Stimulated activated CD4-positive, alpha-beta T cell treated with anti-CD3 and anti-CD28 coated beads, Interleukin-4, amount 100 ng/mL, for 48 hours (primary cell): ENCODE data around the gene CXADR.
"Not testable (repeated sequence)": the region's sequence is repeated elsewhere in the genome, so short reads cannot be mapped to it uniquely, and the experiment has no call there.

Experiments used
- DNase-seq, 2 donors: peaks; one replicate each; pipeline ENCODE4 v3.0.0-alpha.2; 2020; ENCODE audit warnings: low read depth in 2 of 2

Gene CXADR

GRCh38 chr21:17512253-17513213, at the start of gene CXADR:
Gene CXADR (plus strand): TSS chr21:17513043. CDS start chr21:17513130, 87 bp downstream.
- peak; percentile 60 to 70 for DNase-seq

GRCh38 chr21:17466166-17466565, 46.7 kb upstream of the CXADR start:
- DNase-seq: no peak

GRCh38 chr21:17467392-17467791, 45.5 kb upstream of the CXADR start:
- DNase-seq: no peak

GRCh38 chr21:17467829-17468228, 45.0 kb upstream of the CXADR start:
- DNase-seq: no peak

GRCh38 chr21:17468698-17469097, 44.1 kb upstream of the CXADR start:
- no peak for DNase-seq

- no peak for DNase-seq
Measured at GRCh38 chr21:17469727-17470126, 43.1 kb upstream of the CXADR start.

- DNase-seq: no peak
Measured at GRCh38 chr21:17472182-17472581, 40.7 kb upstream of the CXADR start.

- DNase-seq: no peak
Measured at GRCh38 chr21:17472592-17473271, 40.1 kb upstream of the CXADR start.

- no peak for DNase-seq
Measured at GRCh38 chr21:17476006-17476405, 36.8 kb upstream of the CXADR start.

- not testable (repeated sequence) for DNase-seq
Measured at GRCh38 chr21:17478156-17478555, 34.7 kb upstream of the CXADR start.

GRCh38 chr21:17479606-17480005, 33.2 kb upstream of the CXADR start:
- DNase-seq: no peak

GRCh38 chr21:17482928-17483327, 29.9 kb upstream of the CXADR start:
- no peak for DNase-seq

GRCh38 chr21:17488620-17489019, 24.2 kb upstream of the CXADR start:
- DNase-seq: no peak

- DNase-seq: not testable (repeated sequence)
Measured at GRCh38 chr21:17489565-17489964, 23.3 kb upstream of the CXADR start.

GRCh38 chr21:17491716-17492414, 21.0 kb upstream of the CXADR start:
- peak in 1 of 2 donors; percentile 6 for DNase-seq

GRCh38 chr21:17492415-17493168, 20.3 kb upstream of the CXADR start:
- DNase-seq: no peak

- no peak for DNase-seq
Measured at GRCh38 chr21:17494051-17494450, 18.8 kb upstream of the CXADR start.

GRCh38 chr21:17495680-17496079, 17.2 kb upstream of the CXADR start:
- DNase-seq: no peak

- no peak for DNase-seq
Measured at GRCh38 chr21:17497316-17497715, 15.5 kb upstream of the CXADR start.

GRCh38 chr21:17498586-17498985, 14.3 kb upstream of the CXADR start:
- DNase-seq: no peak
